Metanephros (tissue), 1 donor: ENCODE results near the gene USP10. TPM values are rescaled to one million over a fixed set of nuclear protein-coding genes. Genes with fewer than 3 reads are reported as not detected.

ENCODE experiments used
- total RNA-seq: library from RNA; depleted of rRNA; stranded (reverse); fragments of >200 nt; gene quantifications from one replicate; pipeline ENCODE4 v1.2.3, GENCODE V29; 2014

The USP10 gene, protein sequence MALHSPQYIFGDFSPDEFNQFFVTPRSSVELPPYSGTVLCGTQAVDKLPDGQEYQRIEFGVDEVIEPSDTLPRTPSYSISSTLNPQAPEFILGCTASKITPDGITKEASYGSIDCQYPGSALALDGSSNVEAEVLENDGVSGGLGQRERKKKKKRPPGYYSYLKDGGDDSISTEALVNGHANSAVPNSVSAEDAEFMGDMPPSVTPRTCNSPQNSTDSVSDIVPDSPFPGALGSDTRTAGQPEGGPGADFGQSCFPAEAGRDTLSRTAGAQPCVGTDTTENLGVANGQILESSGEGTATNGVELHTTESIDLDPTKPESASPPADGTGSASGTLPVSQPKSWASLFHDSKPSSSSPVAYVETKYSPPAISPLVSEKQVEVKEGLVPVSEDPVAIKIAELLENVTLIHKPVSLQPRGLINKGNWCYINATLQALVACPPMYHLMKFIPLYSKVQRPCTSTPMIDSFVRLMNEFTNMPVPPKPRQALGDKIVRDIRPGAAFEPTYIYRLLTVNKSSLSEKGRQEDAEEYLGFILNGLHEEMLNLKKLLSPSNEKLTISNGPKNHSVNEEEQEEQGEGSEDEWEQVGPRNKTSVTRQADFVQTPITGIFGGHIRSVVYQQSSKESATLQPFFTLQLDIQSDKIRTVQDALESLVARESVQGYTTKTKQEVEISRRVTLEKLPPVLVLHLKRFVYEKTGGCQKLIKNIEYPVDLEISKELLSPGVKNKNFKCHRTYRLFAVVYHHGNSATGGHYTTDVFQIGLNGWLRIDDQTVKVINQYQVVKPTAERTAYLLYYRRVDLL
- 84.0 TPM for total RNA-seq

DNA sequence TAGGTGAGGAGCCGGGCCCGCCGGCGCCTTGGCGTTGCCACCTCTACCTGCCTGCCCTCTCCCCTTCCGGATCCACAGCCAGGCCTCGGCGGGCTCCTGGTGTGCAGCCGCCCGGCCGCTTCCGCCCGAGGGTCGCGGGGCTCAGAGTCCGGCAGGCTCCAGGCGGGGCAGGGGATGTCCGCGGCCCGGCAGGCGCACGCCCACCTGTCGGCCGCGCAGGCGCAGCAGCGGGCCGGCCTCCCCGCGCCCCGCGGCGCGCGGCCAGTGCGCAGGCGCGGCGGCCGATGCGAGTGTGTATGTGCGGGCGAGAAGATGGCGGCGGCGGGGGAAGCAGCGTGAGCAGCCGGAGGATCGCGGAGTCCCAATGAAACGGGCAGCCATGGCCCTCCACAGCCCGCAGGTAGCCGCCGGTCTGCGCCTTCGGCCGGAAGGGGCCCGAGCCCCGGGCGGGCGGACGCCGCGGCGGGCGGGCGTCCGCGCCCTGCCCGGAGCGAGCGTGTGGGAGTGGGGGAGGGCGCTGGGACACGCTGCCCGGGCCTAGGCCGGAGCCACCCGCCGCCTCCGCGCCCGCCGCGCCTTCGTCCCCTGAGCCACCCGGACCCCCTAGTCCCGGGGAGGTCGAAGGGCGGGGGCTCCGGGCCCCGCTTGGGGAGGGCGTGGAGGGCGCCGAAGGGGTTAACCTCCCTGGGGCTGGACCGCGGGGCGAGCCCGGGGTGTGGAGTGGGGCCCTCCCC, at the start of gene USP10:
Gene USP10, plus strand, starts transcription at position 289 of the 734 bp plus-strand sequence. Its CDS starts 91 bp downstream, at position 380.

DNA sequence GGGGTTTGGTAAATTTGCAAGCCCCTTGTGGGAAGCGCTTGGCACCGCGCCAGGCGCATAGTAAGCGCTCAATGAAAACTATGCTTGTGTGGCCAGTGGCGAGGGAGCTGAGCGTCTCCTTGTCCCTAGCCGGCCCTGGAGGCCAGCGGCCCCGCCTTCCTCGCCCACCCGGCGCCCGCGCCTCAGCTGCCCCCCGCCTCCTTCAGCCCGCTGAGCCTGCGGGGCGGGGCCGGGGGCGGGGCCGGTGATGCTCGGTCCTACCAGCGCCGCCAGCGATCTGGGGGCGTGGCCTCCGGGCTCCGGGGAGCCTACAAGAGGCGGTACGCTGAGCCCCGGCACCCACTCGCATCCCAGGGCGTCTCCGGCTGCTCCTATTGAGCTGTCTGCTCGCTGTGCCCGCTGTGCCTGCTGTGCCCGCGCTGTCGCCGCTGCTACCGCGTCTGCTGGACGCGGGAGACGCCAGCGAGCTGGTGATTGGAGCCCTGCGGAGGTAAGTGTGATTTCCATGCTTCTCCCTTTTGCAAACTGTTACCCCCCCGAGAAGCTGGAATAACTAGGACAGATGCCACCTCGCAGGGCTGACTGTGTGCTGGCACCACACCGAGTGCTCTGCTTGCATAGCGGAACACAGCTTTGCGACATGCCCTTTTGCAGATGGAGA, 120.0 kb downstream of the USP10 start, which contains the start of gene CRISPLD2:
Gene CRISPLD2, plus strand, starts transcription at position 342 of the 661 bp plus-strand sequence. CDS start 18,511 bp downstream, outside the sequence.

Other genes starting within 250 kb of the USP10 start
- gene MEAK7, start 195.3 kb upstream of the USP10 start, total RNA-seq: 18.3 TPM
- gene COTL1, start 81.9 kb upstream of the USP10 start, total RNA-seq: 91.6 TPM
- 59.6 TPM for gene KLHL36, start 51.5 kb upstream of the USP10 start, total RNA-seq
- 20.4 TPM for gene CRISPLD2, start 120.0 kb downstream of the USP10 start, total RNA-seq